BJ (cell line): ENCODE data around the gene MTURN. TPM values are rescaled to one million over a fixed set of nuclear protein-coding genes. Genes with fewer than 3 reads are reported as not detected.

Experiments used
- CTCF ChIA-PET: fragments of 350-600 bp; formaldehyde crosslinking; extraction: SDS; loops from one replicate; lab custom pipeline; 2021; ENCODE audit warnings: antibody characterized with exemption, inconsistent platforms; lab: Yijun Ruan, JAX
- POLR2A ChIA-PET: fragments of 300-600 bp; sonication (Branson Sonifier 250); formaldehyde crosslinking; extraction: SDS; loops from one replicate; lab custom pipeline; 2021; ENCODE audit warnings: antibody characterized with exemption; lab: Charles Lee
- DNase-seq: peaks from one replicate; pipeline ENCODE4 v3.0.0-alpha.2; 2011; ENCODE audit warnings: low read depth
- H3K27me3 ChIP-seq: 2 replicates; pipeline ENCODE4 v1.6.0; 2011; ENCODE audit warnings: low read length; ENCODE audit not compliant: control insufficient read depth, insufficient read depth
- H3K36me3 ChIP-seq: 2 replicates; pipeline ENCODE4 v1.5.1; 2011; ENCODE audit warnings: low read length; ENCODE audit not compliant: control insufficient read depth, insufficient read depth
- H3K4me3 ChIP-seq: 2 replicates; pipeline ENCODE4 v1.5.1; 2011; ENCODE audit warnings: low read depth, mild to moderate bottlenecking, control low read depth, low read length
- CTCF ChIP-seq: IDR thresholded peaks from 2 replicates; pipeline ENCODE4 v1.5.1; 2011; ENCODE audit warnings: low read depth, mild to moderate bottlenecking, control low read depth, inconsistent platforms, low read length, moderate library complexity; ENCODE audit not compliant: insufficient read depth
- polyA plus RNA-seq: library from polyadenylated mRNA; depleted of rRNA; stranded (reverse); fragments of >200 nt; gene quantifications from 2 replicates; pipeline ENCODE4 v1.2.3, GENCODE V29; 2011

MTURN gene
- polyA plus RNA-seq, 1 experiment, result 7.0 TPM

- no peaks in the 10 kb centered on the region for H3K27me3 ChIP-seq
- no peak for DNase-seq
- TF ChIP-seq CTCF, result no peak
- no peak overlapping the region for H3K4me3 ChIP-seq
- CTCF ChIA-PET, result interaction anchor here (0.9 kb wide), 1 partner anchor 13 kb away, joined by 3 read pairs; no protein-coding TSS in a partner anchor
- POLR2A ChIA-PET, result no interaction called here
- H3K36me3 ChIP-seq, result no peaks in the 10 kb centered on the region
Observed at GRCh38 chr7:30181736-30182522, 47.1 kb downstream of the MTURN start.

GRCh38 chr7:30182814-30183213, 48.0 kb downstream of the MTURN start:
- Histone ChIP-seq H3K27me3 (no peaks in the 10 kb centered on the region), H3K4me3 (no peak overlapping the region), H3K36me3 (no peaks in the 10 kb centered on the region)
- no peak for TF ChIP-seq CTCF
- DNase-seq, result no peak
- POLR2A ChIA-PET, result no interaction called here
- CTCF ChIA-PET, result no interaction called here

- no peaks in the 10 kb centered on the region for H3K36me3 ChIP-seq
- POLR2A ChIA-PET, result no interaction called here
- H3K27me3 ChIP-seq, result no peaks in the 10 kb centered on the region
- TF ChIP-seq CTCF, result no peak
- CTCF ChIA-PET, result no interaction called here
- no peak overlapping the region for H3K4me3 ChIP-seq
- DNase-seq, result no peak
Observed at GRCh38 chr7:30183749-30184369, 49.1 kb downstream of the MTURN start.

GRCh38 chr7:30184791-30185487, 50.2 kb downstream of the MTURN start:
- TF ChIP-seq CTCF, result no peak
- no peak overlapping the region for H3K4me3 ChIP-seq
- no peaks in the 10 kb centered on the region for H3K27me3 ChIP-seq
- CTCF ChIA-PET, result no interaction called here
- no peaks in the 10 kb centered on the region for H3K36me3 ChIP-seq
- DNase-seq, result no peak
- POLR2A ChIA-PET, result no interaction called here

- ChIA-PET CTCF (no interaction called here), POLR2A (no interaction called here)
- Histone ChIP-seq H3K4me3 (no peak overlapping the region), H3K36me3 (no peaks in the 10 kb centered on the region), H3K27me3 (no peaks in the 10 kb centered on the region)
- TF ChIP-seq CTCF, result no peak
- DNase-seq, result no peak
Observed at GRCh38 chr7:30185496-30185895, 50.7 kb downstream of the MTURN start.
